ELF-1 (cell line): ENCODE measurements around the gene DACT1.

Experiments used
- DNase-seq: peaks from one replicate; pipeline ENCODE4 v3.0.0-alpha.2; 2016; ENCODE audit warnings: low read depth, low spot score

DACT1 gene

DNA sequence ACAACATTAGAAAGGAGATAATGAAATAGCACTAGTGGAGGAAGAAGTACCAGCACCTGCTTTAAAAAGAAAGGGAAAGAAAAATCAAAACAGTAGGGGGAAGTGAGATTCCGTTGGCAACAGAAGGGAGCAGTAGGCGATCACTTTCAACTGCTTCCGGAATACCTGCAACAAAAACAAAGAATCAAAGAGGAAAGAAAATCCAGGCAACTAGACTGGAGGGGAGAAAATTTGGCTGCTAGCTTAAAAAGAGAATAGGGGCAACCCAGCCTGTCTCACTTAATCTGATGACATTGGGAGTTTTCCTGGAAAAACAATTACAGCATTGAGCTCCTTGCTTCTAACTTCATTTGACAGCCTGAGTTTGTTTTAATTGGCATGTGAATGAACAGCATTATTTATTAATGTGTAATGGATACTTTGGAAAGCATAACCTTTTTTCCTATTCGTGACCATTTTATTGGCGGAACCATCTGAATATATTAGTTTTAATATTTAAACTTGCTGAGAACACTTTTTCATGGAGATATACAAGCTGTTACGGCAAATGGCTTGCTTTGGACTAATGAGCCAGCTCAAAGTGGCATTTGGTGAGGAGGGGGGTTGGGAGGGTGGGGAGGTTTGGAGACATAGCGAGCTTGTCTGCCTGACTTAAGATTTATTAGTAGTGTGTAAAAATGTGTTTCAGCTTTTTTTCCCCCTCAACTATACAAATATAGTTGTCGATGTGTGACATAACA, 2.5 kb upstream of the DACT1 start:
- DNase-seq, result no peak

DNA sequence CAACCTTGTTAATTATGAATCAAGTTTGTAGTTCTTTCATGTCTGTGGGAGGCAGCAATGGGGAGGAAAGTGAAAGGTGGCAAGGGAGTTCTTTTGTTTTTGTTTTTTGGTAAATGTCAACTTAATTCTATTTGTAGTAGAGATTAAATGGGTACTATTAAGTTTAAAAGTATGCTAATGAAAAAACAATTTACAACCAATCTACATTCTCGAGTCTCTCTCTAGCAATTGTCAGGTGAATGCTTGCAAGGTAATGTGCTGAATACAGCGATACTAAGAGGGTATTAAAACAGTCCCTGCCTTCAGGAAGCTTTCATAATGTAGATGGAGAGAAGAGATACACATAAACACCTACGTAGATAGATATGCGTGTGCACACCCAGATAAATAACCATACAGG, 1.6 kb upstream of the DACT1 start:
- no peak for DNase-seq

DNA sequence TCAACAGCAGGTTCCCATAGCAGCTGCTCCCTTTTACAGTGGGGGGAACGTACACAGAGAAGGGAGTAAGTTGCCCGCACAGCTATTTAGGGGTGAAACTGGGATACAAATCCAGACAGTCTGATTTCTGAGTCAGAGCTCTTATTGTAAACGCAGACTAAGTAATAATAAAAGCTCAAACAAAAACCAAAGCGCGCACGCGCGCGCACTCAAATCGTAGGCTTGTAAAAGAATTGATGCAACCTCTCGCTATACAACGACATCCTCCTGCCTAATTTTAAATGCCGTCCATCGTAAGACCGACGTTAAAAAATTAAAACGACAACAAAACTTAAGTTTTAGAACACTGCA, 747 bp upstream of the DACT1 start:
- no peak for DNase-seq

DNA sequence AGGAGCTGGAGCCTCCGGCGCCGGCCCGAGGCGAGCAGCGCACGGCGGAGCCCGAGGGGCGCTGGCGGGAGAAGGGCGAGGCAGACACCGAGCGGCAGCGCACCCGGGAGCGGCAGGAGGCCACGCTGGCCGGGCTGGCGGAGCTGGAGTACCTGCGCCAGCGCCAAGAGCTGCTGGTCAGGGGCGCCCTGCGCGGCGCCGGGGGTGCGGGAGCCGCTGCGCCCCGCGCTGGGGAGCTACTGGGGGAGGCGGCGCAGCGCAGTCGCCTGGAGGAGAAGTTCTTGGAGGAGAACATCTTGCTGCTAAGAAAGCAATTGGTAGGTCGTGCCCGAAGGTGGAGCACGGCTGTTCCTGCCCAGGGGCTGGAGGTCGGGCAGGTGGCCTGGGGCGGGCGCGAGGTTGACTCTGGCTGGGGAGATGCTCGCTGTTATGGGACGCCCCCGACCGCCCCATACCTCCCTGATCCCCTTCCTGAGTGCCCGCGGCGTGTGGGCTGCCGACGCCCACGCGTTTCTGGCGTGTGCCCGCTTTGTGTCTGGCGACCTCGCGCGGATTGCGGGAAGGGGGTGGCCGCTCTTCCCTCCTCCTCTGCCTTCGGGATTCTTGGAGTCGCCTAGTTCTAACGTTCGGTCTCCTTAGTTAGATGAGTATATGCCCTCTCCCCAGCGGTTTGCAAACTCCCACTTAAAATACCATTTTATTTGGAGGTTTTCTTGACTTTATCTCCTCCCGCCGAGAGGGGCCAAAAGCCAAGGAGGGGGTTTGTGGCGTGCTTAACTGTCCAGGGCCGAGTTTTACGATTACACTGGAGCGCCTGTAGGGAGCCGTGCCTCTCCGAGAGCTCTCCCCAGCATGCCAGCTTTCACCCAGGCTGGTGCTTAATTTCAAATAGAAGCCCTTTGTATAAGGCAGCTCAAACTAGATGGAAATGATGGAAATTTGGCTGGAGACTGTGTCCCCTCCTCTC, 752 bp downstream of the DACT1 start:
- DNase-seq, result peak; percentile 46

DNA sequence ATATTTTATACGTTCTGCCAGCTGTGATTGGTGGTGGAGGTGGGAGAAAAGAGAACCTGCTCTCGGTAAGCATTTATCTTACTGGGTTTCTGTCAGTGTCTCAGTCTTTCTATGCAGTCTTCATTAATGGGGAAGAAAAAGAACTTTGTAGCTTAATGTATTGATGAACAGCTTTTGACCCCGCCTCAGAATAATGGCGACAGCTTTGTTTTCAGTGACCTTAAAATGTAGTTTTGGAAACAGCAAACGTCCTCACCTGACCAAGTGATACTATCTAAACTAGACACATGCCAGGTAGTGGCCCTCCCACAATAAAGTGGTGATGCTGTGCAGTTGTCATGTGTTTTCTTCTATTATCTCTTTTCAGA, 1.4 kb downstream of the DACT1 start:
- no peak for DNase-seq

DNA sequence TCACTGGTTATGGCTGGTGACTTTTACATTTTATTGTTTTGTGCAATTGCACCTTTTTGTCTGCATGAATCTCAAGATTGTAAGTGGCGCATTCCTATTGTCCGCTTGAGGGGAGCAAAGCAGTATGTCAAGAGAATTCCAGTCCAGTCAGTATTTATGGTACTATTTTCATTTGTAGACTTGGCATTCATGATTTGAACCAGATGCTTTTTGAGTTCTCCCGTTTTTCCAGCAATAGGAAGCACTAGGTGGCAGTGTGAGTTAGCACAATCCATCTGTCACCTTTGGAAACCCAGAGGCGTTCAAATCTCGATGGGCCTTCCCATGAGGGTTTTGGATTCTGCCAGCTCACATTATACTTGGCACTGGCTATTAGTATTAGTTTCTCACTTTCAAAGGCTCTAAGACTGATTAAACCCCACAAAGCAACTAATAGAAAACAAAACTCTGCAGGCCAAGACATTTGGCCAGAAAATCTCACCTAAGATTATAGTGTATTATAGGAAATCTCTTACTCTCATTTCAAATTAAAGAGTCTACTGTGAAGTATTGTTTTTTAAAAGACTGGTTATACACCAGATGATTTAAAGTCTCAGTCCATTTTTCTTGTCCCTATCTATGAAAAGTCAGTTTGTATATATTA, 2.2 kb downstream of the DACT1 start:
- DNase-seq, result peak; percentile 59

DNA sequence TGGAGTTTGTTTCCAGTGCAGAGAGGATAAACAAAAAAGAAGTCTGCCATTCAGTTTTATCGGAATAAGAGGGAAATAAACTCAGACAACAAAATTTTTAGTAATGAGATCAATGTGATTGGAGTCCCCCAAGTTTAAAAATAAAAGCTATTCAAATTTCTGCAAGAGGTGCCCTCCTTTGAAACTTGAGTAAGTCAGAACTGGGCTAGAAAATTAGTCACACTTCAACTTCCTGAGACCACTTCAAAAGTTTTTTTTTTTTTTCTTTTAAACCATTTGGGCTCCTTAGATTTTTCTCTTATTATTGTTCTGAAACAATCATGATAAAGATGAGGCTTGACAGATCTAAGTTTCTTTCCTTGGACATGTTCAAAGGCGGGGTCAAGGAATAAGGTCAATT, 3.2 kb downstream of the DACT1 start:
- DNase-seq, result no peak

DNA sequence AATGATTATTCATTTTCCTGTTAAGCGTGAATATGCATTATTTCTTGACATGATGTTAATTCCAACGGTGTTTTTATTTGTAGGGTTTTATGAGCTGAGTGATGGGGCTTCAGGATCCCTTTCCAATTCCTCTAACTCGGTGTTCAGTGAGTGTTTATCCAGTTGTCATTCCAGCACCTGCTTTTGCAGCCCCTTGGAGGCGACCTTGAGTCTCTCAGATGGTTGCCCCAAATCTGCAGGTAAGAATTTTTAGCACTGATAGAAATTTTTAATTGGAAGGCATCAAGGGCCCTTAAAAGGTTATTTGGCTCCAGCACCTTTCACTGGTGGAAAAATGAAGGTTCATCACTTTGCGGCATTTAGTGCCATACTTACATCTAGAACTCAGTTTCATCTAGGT, 3.7 kb downstream of the DACT1 start:
- no peak for DNase-seq

DNA sequence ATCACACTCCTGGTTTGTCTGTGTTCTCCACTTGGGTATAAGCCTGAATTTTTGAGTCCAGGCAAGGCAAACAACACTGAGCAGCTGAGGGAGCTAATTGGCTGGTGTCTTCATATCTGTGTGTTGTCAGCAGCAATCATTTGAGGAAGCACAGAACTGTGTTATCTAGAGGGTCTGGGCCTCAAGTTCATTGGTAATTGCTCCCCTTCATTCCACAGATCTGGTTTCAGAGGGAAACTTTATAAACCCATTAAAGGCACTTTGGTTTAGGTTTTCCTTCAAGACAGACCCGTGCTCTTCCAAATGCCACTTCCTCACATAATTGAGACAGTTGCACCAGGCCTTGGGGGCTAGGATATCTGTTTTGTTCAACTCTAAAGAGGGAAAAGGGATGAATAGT, 5.6 kb downstream of the DACT1 start:
- DNase-seq, result no peak

DNA sequence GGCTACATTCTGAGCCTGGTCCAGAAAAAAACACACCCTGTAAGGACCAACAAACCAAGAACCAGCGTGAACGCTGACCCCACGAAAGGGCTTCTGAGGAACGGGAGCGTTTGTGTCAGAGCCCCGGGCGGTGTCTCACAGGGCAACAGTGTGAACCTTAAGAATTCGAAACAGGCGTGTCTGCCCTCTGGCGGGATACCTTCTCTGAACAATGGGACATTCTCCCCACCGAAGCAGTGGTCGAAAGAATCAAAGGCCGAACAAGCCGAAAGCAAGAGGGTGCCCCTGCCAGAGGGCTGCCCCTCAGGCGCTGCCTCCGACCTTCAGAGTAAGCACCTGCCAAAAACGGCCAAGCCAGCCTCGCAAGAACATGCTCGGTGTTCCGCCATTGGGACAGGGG, 7.9 kb downstream of the DACT1 start:
- peak; percentile 92 for DNase-seq

DNA sequence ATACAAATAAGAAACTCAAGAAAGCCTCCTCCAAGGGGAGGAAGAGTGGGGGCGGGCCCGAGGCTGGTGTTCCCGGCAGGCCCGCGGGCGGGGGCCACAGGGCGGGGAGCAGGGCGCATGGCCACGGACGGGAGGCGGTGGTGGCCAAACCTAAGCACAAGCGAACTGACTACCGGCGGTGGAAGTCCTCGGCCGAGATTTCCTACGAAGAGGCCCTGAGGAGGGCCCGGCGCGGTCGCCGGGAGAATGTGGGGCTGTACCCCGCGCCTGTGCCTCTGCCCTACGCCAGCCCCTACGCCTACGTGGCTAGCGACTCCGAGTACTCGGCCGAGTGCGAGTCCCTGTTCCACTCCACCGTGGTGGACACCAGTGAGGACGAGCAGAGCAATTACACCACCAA, 8.7 kb downstream of the DACT1 start:
- no peak for DNase-seq

DNA sequence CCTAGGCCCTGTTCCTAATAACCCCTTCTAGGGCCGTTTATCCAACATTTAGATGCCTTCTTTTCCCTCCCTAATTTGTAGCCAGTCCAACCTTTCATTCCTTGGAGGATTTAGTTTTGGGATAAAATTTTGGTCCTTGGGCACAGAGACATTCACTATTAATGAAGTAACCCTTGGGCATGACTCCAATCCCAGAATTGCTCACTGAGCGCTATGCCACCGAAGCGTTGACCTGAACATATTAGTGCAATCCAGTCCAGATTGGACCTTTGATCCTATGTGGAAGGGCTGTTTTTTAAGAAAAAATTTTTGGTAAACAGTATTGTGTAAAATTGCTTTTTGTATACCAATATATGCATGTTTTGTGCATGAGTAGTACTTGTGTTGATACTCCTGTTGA, 10.0 kb downstream of the DACT1 start:
- no peak for DNase-seq

DNA sequence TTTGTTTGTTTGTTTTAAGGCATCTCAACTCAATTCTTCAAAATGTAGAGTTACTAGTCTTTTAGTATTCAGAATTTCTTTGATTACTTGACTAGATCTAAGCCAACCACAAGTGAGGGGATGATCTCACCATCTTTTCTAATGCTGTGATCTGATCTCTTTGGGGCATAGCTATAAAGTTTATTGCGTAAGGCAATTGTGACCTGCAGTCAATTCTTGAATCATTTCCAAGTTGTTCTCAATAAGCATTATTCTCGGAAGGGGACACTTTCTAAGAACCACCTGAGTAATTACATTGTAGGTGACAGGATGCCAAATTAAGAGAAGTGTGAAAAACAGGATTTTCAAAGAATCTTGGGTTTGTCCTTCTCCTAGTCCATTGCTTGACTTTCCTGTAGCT, 13.1 kb downstream of the DACT1 start:
- DNase-seq, result no peak

DNA sequence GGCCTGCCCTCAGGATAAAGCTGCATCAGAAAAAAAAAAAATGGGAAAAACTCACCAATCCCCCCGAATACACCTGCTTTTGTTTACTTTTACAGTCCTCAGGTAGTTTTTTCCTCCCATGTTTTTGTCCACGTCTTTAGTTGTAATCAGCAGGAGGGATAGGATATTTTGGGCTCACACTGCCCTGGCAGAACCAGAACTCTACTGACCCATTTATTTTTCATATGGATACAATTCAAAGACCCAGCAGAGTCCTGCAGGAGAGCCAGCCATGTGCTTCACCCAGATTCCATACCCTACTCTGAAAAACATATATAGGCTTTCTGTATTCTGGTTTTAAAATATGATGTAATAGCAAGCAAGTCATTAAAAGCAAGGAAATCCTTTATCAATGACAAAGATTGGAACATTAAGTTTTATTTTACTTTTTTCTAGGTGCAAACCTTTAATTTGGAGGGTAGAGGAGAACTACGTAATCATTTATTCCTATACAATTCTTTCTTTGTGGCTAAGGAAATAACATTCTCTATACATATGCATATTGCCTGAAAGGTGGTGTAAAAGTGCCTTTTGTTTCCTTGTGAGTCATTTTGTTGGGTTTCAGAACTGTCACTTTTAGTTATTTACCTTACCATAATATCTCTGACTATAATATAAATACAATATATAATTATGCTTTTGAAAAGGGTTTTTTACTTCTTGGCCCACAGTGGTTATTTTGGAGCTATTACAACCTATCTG, 19.1 kb downstream of the DACT1 start:
- no peak for DNase-seq

DNA sequence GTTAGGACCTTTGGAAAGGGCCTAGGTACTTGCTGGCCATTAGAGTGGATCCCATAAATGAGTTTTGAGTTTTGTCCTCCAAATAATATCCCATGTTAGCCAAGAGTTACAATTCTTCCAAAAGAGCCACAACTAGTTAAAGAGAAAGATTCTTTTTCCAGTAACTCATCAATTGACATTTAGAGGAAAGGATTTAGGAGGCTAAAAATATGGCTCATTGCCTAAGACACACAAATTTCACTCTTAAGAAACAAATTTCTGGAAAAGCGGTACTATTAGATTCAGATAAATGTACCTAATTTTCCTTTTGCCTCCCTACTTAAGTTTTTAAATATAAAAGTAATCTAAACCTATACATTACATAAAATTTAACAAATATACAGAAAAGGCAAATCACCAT, 21.3 kb downstream of the DACT1 start:
- no peak for DNase-seq

DNA sequence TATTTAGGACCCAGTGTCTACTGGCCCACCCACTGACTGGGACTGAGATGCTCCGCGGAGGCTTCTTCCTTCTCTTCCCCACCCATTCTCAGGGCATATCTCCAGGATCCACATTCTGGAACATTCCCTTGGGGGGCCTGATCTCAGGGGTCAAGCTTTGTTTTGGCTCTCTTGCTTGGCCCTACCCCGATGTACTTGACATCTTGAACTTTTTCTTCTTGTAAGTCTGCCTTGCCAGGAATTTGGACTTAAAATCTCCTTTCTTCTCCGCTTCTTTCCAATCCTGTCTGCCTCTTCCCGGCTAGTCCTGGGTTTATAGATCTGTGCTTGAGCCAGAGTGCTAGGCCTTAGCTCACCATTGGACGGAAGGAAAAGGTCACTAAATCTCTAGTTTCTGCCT, 22.1 kb downstream of the DACT1 start:
- DNase-seq, result no peak

DNA sequence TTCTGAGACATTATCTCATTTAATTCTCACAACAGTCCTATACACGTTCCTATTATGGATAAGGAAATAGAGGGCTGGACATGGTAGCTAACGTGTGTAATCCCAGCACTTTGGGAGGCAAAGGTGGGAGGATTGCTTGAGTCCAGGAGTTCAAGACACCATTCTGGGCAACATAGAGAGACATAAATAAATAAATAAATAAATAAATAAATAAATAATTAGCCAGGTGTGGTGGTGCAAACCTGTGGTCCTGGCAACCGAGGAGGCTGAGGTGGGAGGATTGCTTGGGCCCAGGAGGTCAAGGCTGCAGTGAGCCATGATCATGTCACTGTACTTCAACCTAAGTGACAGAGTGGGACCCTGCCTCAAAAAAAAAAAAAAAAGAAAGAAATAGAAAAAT, 22.6 kb downstream of the DACT1 start:
- DNase-seq, result no peak

DNA sequence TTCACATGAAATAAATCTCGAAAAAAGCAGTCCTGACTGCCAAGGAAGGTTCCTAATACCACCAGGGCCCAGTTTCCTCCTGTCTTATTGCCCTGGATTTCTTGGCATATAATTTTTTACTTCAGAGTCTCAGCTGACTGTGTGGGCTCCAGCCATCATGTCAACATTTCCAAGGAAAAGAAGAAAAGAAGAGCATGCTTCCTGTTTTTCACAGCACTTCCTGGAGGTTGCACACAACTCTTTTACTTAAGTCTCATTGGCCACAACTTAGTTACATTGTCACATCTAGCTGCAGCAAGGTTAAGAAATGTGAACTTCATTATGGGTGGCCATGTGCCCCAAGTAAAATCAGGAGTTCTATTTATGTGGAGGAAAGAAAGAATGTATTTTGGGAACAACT, 24.3 kb downstream of the DACT1 start:
- DNase-seq, result no peak

DNA sequence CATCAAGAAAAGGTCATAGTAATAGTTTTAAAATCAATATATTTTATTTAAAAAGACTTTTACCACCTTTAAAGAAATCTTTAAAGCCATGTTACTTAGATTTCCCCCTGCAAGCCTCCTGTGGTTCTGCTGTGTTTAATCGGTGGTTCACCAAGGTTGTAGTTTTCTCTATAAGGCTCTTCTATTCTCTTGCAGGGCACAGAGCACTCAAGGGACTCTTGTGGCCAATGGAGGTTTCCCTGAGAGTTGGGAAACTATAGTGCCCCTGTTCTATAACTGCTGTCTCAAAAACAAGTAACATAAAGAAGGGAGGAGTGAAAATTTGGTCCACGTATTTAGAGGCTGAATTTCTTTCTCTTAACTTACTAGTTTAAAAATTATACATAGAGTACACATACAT, 25.0 kb downstream of the DACT1 start:
- DNase-seq, result no peak

DNA sequence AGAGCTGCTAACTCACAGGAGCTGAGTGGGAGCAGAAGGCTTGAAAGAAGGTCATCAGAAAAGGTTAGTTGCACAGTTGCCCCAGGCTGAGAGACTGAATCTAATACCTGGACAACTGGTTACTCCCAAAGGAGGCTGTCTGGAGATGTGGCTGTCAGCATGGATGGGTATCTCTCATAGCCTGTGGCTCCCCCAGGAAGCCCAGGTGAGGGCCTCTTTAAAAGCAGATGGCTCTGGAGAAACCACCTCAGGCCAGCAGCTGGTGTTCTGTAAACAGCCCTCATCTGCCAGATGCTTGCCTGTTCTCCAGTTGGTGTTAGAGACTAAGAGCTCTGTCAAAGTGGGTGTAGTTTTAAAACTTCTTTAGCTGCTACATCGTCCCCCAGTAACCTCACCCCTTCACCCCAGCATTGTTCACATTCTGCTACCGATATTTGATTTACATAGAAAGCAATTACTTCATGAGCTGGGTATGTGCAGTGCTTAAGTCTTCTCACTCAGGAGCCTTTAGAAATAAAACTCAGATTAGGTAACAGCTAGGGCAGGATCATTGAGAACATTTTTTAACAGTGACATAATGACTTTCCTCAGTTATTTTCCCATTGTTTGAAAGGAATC, 25.8 kb downstream of the DACT1 start:
- DNase-seq, result peak; percentile 90

DNA sequence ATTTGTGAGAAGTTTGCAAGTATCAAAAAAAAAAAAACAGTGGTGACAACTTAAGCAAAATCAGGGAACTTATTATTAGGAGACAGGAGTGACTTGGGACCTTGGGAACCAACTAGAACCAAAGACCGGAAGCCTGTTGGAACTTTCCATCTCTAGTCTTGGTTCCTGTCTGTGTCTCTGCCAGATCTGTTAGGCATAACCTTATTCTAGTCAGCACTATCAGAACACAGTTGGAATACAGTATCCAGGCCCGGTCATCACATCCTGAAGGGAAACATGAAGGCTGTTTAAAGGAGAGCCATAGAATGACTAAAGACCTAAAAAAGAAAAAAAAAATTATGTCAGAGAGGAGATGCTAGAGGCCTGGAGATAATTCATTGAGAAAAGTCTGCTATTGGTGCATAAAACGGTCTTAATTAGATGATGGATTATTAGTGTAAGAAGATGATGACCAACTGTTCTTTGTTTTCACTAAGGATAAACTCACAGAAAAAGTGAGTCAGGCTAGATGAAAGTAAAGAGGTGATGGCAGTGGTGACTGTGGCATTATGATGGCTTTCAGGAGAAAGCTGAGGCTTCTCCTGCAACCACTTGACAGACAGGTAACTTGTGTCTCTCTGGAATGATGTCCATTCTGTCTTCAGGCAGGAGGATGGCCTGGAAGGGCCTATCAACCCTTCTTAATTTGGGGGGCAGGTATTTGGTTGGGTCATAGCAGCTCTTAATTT, 28.2 kb downstream of the DACT1 start:
- no peak for DNase-seq
